Measurements from ENCODE around the gene ZBED1.
"Not testable (repeated sequence)": the region's sequence is repeated elsewhere in the genome, so short reads cannot be mapped to it uniquely, and the experiment has no call there.

Gene ZBED1

DNA sequence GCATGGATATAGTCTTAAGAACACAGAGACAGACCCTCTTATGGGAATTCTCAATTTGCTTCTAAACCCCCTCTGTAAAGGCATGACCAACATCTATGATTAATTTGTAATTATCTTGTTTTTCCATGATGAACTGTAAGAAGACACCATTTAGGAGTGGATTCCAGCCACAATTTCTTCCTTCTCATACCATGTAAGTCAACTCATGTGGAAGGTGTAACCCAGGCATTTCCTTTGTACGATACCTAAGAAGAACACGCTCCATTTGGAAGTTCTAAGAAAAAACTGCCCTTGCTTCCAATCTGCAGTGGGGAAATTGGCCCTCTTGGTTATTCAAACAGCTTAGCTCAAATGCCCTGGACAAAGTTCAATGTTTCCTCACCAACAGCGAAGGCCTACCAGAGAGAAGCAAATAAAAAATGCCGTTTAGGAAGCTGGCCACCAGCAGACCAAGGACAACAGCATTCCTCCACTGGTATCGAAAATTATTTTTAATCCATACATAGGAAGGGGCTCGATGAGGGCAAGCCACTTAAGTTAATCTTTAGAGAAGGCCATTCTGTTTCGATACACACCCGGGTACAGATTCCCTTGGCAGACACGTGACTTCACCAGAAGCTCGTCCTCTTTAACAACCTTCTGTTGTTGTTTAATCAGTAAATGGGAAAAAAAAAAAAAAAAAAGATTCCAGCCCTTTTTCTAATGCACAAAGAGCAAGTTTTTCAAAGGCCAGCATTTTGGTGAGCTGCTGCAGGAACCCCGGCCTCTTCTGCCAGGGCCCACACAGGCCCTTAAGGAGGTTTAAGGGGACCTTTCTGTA is 2.6 kb downstream of the ZBED1 start:
- no peak for DNase-seq (ENCODE audit: low read depth)

DNA sequence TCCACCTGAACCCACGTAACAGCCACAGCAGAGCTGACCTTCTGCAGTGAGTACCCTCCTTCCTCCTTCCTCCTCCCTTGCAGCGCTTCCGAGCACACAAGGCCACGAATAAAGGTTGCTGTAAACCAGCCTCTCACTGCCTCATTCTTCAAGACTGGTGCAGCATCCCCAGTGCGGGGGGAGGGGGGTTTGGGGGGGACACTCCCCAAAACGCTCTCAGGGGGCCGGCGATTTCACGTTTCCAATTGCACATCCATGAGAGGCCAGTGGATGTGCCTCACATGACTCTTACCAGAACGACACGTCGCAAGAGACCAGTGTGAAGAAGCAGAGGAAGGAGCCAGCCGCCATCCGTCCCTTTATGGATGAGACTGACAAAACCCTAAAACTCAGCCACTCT is 5.2 kb downstream of the ZBED1 start:
- no peak for DNase-seq (ENCODE audit: low read depth)

DNA sequence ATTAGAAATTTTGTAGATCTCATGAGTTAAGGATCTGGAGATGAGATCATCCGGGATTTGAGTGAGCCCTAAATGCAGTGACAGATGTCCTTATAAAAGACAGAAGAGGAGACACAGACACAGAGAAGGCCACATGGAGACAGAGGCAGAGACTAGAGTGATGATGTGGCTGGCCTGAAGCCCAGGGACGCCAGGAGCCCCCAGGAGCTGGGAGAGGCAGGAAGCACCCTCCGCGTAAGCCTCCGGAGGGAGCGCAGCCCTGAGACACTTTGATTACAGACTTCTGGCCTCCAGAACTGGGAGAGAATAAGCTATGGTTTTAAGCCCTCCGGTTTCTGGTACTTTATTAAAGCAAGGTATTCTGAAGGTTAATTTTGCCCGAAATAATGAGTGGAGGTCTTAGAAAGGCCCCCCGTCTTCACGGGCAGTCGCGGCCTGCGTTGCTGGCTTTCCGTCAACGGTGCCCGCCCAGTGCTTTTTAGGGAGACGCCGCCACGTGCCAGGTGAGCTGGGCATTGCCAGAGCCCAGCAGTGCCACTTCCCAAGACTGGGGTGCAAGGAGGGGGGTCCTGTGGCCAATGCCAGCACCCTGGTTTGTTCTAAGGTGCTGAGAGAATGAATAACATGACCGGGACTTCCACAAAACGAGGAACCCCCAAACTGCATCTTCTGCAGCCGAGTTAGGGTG is 8.1 kb downstream of the ZBED1 start:
- DNase-seq (ENCODE audit: low read depth) = no peak

DNA sequence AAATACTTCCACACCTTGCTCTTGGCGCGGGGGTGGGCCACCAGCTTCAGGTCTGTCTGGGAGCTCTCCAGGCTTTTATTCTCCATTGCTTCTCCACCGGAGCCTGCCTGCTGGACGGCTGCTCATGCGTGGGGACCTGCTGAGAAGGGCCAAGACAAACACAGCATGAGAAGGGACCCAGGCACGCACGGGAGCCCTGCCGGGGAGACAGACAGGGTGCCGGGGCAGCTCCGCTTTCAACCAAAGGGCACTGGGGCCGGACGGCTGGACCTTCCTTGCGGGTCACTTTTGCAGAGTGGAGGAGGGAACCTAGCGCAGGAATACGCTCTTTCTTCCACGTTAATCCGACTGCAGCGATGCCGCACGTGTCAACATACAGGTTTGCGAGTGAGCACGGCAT is 10.1 kb downstream of the ZBED1 start:
- no peak for DNase-seq (ENCODE audit: low read depth)

DNA sequence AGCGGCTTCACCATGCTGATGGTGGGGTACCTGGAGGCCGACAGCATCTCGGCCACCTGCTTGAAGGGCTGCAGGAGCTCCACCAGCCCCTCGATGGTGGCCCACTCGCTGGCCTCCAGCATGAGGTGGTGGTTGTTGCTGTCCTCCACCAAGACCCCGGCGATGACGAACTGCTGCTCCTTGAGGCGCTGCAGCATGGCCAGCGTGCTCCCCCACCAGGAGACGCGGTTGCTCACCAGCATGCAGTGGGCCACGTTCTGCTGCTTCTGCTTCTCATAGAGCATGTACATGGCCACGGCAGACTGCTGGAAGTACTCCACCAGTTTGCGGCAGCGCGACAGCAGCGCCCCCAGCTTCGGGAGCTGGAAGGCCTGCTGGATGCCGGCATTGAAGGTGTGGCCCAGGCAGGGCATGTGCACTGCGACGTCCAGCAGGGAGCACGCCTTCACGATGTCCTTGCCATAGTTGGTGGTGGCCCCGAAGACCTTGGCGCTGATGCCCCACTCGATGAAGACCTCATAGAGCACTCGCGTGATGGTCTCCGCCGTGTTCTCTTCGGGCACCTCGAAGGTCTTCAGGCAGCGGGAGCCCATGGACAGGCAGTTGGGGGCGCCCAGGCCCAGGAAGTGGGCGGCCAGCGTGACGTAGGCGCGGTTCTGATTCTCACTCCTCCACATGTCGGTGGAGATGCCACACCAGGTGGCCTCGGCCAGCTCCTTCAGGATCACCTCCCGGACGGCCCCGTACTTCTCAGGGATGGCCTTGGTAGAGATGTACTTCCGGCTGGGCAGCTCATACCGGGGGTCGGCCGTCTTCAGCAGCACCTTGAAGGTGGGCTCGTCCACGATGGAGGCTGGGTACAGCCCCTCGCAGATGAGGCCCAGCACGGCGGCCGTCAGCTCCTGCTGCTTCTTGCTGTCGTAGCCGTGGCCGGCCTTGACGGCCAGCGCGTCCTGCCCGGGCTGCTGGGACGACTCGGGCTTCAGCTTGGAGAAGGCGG is 11.0 kb downstream of the ZBED1 start:
- no peak for DNase-seq (ENCODE audit: low read depth)

DNA sequence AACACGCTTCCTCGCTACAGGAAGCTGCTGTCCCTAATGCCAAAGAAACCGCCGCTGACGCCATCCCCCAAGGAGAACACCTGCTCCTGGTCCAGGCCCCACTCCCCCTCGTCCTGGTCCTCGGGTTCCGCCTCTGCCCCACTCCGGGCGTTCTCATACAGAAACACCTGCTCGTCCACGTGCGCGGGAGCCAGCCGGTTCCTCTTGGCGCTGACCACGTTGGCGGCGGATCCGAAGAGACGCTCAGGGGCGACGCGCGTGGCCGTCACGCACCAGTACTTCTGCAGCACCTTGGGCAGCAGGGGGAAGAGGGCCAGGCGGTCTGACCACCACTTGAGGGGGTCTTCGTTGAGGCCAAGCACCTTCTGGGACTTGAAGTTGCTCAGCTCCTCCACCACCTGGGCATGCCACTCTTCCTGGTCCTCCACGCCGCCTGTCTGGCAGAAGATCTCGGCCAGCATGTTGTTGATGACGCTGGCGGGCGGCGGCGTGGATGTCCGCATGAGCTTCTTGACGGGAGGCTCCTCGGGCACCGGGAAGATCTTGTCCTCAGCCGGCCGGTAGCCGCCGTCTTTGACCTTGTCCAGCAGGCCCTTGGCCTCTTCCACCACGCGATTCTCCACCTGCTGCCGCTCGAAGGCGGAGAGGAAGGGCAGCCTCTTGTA is 12.0 kb downstream of the ZBED1 start:
- no peak for DNase-seq (ENCODE audit: low read depth)

DNA sequence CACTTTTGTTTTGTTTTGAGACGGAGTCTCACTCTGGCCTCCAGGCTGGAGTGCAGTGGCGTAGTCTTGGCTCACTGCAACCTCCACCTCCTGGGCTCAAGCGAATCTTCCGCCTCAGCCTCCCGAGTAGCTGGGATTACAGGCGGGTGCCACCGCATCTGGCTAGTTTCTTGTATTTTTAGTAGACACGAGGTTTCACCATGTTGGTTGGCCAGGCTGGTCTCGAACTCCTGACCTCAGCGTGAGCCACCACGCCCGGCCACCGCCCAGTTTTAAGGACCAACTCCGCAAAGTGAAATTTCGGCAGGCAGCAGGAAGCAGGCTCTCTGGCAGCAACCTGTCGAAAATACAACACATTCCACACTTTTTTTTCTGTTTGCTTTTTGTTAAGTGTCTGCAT is 13.4 kb downstream of the ZBED1 start:
- no peak for DNase-seq (ENCODE audit: low read depth)

DNA sequence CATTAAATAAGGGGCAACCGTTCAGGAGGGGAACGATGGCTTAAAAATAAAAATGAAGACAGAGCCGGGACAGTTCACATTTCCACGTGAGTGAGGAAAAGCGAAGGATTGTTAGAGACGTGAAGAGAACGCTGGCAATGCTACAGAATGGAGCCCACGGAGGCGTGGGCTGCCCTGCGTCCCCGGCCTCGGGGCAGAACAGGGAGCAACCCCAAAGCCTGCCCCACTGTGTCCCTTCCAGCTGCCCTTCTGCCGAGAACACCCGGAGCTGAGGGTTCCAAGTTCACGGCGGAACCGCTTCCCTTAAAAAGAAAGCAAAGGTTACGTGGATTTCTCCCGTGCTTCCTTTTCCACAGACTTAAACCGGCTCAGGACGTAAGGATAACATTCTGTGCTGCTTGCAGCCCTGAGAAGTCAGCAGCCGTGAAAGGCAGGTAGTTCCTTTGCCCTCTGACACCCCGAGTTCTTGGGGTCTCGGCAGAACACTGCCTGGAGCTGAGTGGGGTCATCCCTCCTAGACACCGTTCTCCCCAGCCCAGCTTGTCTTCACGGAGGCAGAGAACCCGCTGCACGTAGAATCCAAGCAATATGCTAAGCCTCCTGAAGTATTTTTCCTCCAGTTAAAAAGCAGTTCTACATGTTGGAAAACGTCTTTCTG is 14.2 kb downstream of the ZBED1 start:
- DNase-seq (ENCODE audit: low read depth) = no peak

DNA sequence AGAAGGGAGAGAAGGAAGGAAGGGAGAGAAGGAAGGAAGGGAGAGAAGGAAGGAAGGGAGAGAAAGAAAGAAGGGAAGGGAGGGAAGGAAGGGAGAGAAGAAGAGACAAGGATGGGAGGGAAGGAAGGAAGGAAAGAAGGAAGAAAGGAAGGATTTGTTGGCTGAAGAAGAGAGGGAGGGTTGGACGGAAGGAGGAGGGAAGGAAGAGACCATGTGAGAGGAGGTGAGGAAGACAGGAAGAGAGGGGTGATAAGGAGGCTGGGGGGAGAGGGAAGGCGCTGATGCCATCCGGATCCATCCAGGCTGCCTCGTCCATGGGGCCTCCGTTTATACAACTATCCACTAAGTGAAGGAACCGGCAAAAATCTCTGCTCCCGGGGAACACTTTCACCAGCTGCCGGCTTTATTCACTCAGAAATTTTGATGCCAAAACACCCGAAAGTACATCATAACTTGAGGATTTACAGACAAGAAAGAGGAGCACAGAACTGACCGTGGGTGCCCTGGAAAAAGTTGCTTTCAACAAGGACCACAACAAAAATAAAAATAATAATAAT is 14.9 kb downstream of the ZBED1 start:
- DNase-seq (ENCODE audit: low read depth) = no peak

DNA sequence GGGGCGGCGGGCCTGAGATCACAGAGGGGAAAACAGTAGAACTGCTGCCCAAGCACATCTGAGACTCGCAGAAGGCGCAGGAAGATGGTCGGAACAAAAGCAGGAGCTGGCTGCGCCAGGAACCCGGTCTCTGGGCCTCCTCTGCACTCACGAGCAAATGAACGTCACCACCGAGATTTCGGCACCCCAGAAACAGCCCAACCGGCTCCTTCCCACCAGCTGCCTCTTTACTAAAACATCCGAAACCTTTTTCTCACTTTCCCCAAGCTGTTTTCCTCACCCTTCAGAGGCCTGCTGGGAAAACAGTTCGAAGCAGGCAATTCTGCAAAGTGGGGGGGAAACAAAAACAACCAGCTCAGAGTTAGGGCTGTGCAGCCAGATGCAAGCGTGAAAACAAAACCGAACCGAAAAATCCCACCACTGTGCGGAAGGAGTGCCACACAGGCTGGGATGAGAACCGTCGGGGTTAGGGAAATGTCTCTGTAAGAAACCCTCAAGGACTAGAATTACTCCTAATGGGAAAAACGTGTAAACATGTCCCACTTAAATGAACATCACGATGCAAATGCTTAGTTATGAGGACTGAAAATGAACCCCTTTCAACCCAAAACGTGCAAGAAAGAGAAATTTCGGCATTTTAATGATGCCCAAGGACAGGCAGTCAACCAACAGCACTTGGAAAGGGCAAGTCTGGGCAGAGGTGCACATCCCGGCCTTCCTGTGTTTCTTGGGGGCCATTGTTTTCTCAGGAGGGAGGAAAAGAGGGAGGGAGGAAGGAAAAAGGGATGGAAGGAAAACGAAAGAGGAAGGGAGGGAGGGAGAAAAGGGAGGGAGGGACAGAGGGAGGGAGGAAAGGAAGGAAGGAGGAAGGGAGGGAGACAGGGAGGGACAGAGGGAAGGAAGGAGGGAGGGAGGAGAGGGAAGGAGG is 15.8 kb downstream of the ZBED1 start:
- DNase-seq (ENCODE audit: low read depth) = no peak

DNA sequence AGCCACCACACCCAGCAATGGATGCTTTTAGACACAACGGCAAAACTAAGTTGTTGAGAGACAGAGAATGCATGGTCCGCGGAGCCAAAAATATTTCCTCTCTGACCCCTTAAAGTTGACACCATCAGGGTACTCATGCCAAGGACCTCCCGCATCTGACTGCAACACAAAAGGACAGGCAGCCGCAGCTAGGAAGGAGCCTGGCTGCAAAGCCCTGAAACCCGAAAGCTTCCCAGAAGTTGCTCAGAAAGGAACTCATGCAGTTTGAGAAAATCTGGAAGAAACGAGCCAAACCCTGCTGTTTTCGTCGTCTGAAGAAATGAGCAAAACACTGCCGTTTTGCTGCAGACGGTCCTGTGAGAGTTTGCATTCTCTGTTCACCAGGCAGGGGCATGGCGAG is 16.5 kb downstream of the ZBED1 start:
- DNase-seq (ENCODE audit: low read depth) = no peak

DNA sequence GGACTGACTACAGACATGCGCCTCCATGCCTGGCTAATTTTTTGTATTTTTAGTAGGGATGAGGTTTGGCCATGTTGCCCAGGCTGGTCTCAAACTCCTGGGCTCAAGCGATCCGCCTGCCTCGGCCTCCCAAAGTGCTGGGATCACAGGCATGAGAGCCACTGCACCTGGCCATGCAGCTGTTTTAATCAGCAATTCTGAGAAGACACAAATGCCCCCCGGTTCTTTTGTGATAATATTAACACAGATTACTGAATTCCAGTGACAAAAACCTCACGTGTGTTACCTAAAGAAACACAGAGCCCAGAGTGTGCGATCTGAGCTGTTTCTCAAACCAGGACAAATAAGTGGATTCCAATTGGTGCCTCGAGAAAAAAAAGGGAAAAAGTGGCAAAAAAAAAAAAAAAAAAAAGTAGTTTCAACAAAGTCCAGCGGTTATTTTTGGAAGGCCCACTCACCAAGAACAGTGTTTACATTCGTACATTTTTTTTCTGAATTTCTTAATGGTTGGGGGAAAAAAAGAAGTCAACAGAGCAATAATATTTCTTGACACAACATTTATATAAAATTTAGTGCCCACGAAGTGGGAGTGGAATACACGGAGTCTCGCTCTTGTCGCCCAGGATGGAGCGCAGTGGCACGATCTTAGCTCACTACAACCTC is 17.2 kb downstream of the ZBED1 start:
- DNase-seq (ENCODE audit: low read depth) = no peak

DNA sequence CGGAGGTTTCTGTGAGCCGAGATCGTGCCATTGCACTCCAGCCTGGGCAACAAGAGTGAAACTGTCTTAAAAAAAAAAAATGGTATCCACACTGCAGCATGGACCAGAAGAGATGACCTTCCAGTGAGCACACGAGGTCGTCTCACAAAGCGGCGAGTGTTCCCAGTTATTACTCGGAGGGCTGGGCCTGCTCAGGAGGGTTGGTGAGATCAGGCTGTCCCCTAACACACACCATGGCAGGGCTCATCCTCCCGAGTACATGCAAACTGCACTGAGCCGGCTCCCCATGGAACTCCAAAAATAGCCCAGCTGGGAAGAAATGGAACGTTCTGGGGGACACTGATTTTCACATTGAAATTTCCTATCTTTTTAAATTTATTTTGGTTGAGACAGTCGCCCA is 19.2 kb downstream of the ZBED1 start:
- DNase-seq (ENCODE audit: low read depth) = not testable (repeated sequence)

DNA sequence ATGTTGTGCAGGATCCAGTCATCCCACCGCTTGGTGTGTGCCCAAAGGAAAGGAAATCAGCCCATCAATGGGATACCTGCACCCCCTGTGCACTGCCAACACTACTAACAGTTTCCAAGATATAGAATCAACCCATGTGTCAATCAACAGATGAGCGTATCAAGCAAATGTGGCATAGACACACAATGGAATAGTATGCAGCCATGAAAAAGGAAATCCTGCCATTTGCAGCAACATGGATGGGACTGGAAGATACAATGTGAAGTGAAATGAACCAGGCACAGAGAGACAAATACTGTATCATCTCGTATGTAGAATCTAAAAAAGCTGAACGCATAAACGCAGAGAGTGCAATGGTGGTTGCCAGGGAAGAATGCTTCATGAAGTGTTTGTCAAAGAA is 20.8 kb downstream of the ZBED1 start:
- not testable (repeated sequence) for DNase-seq (ENCODE audit: low read depth)

DNA sequence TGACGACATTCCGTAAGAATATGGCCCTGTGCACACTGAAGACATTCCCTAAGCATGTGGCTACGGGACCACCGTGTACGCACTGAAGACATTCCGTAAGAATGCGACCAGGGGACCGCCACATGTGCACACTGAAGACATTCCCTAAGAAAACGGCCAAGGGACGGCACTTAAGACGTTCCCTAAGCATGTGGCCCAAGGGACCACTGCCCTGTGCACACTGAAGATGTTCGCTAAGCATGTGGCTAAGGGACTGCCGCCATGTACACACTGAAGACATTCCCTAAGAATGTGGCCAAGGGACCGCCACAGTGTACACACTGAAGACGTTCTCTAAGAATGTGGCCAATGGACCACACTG is 21.4 kb downstream of the ZBED1 start:
- no peak for DNase-seq (ENCODE audit: low read depth)

DNA sequence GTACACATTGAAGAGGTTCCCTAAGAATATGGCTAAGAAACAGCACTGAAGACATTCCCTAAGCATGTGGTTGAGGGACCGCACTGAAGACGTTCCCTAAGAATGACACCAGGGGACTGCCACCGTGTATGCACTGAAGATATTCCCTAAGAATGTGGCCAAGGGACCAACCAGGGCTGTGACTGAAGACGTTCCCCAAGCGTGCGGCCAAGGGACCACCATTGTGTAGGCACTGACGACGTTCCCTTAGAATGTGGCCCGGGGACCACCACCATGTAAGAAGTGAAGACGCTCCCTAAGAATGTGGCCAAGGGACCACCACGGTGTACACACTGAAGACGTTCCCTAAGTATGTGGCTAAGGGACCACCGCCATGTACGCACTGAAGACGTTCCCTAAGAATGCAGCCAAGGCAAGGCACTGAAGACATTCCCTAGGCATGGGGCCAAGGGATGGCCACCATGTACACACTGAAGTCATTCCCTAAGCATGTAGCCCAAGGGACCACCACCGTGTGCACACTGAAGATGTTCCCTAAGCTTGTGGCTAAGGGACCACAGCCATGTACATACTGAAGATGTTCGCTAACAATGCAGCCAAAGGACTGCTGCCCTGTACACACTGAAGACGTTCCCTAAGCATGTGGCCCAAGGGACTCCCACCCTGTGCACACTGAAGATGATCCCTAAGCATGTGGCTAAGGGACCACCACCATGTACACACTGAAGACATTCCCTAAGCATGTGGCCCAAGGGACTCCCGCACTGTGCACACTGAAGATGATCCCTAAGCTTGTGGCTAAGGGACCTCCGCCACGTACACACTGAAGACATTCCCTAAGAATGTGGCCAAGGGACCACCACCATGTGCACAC is 22.0 kb downstream of the ZBED1 start:
- no peak for DNase-seq (ENCODE audit: low read depth)

DNA sequence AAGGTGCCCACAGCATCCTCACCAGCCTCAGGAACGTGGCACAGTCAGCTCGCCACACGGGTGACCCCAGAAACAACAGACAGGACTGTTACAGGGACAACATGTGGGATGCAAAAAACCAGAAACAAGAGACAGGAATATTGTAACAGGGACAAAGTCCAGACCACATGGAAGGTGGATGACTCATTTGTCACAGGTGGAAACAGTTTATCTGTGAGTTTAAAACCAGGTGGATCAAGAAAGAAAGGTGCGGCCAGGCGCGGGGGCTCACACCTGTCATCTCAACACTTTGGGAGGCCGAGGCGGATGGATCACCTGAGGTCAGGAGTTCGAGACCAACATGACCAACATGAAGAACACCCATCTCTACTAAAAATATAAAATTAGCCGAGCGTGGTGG is 23.5 kb downstream of the ZBED1 start:
- not testable (repeated sequence) for DNase-seq (ENCODE audit: low read depth)

DNA sequence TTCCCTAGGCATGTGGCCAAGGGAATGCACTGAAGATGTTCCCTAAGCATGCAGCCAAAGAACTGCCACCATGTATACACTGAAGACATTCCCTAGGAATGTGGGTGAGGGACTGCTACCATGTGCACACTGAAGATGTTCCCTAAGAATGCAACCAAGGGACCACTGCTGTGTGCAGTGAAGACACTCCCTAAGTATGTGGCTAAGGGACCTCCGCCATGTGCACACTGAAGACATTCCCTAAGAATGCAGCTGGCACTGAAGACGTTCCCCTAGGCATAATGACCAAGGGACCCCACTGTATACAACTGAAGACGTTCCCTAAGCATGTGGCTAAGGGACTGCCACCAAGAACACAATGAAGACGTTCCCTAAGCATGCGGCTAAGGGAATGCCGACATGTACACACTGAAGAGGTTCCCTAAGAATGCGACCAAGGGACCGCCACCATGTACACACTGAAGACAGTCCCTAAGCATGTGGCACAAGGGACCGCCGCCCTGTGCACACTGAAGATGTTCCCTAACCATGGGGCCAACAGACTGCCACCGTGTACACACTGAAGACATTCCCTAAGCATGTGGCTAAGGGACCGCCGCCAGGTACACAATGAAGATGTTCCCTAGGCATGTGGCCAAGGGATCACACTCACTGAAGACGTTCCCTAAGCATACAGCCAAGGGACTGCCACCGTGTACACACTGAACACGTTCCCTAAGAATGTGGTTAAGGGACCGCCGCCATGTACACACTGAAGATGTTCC is 25.6 kb downstream of the ZBED1 start:
- DNase-seq (ENCODE audit: low read depth) = no peak

Measured in stimulated activated CD8-positive, alpha-beta memory T cell treated with anti-CD3 and anti-CD28 coated beads, Interleukin-15, amount 100 ng/mL, for 1 hour (primary cell).